CD14-positive monocyte (primary cell): Measurements from ENCODE around the gene CLCN5. TPM values are rescaled to one million over a fixed set of nuclear protein-coding genes. Genes with fewer than 3 reads are reported as not detected.

Experiments
- DNase-seq, 3 donors: peaks; one replicate each; pipeline ENCODE4 v3.0.0-alpha.2; 2011 to 2022
- H2AFZ ChIP-seq: 2 replicates; pipeline ENCODE4 v1.6.0; 2012; ENCODE audit warnings: mild to moderate bottlenecking, low read depth, low read length, inconsistent platforms; ENCODE audit not compliant: insufficient read depth, poor library complexity, severe bottlenecking
- H3K27ac ChIP-seq, 2 donors: 1 replicate in 1 of 2; 2 replicates in 1 of 2; pipeline ENCODE4 v1.5.1; 2012 to 2013; ENCODE audit warnings: low read length in 2 of 2, control low read depth in 1 of 2, inconsistent platforms in 1 of 2, low read depth in 1 of 2, mild to moderate bottlenecking in 1 of 2
- H3K27me3 ChIP-seq, 2 donors: one replicate each; pipeline versions ENCODE4 v1.6.0 to v1.6.1; 2011 to 2013; ENCODE audit warnings: low read length in 2 of 2; ENCODE audit not compliant: control insufficient read depth in 2 of 2, insufficient read depth in 2 of 2
- H3K36me3 ChIP-seq, 2 donors: replicated peaks in 1 of 2; 1 replicate in 1 of 2; 2 replicates in 1 of 2; pipeline versions ENCODE4 v1.5.1 to v1.6.1; 2012 to 2013; ENCODE audit warnings: low read length in 2 of 2, control low read depth in 1 of 2, inconsistent platforms in 1 of 2, mild to moderate bottlenecking in 1 of 2; ENCODE audit not compliant: insufficient read depth in 2 of 2, control insufficient read depth in 1 of 2
- H3K4me1 ChIP-seq, 2 donors: 1 replicate in 1 of 2; 2 replicates in 1 of 2; pipeline versions ENCODE4 v1.5.1 to v1.6.1; 2012 to 2013; ENCODE audit warnings: low read length in 2 of 2, control low read depth in 1 of 2, inconsistent platforms in 1 of 2, mild to moderate bottlenecking in 1 of 2, moderate library complexity in 1 of 2; ENCODE audit not compliant: insufficient read depth in 2 of 2, control insufficient read depth in 1 of 2
- H3K4me2 ChIP-seq: replicated peaks from 2 replicates; pipeline ENCODE3; 2012; ENCODE audit warnings: low read length, moderate library complexity, mild to moderate bottlenecking; ENCODE audit not compliant: poor library complexity, severe bottlenecking; ENCODE audit errors: extremely low read depth
- H3K4me3 ChIP-seq, 3 experiments: fragments of 200-600 bp in 1 of 3; sonication (generic) in 1 of 3; replicated peaks in 1 of 3; 1 replicate in 2 of 3; 2 replicates in 1 of 3; pipeline ENCODE4 v1.5.1; 2011 to 2013; ENCODE audit warnings: low read length in 3 of 3, mild to moderate bottlenecking in 3 of 3, control low read depth in 2 of 3, low read depth in 2 of 3, inconsistent platforms in 1 of 3, moderate library complexity in 1 of 3
- H3K79me2 ChIP-seq: 2 replicates; pipeline ENCODE4 v1.6.0; 2012; ENCODE audit warnings: mild to moderate bottlenecking, control low read depth, inconsistent platforms, low read length, moderate library complexity; ENCODE audit not compliant: insufficient read depth
- H3K9ac ChIP-seq: 2 replicates; pipeline ENCODE4 v1.6.0; 2017; ENCODE audit warnings: low read length, mild to moderate bottlenecking; ENCODE audit not compliant: insufficient read depth, poor library complexity, severe bottlenecking
- H3K9me3 ChIP-seq, 2 donors: replicated peaks in 1 of 2; 1 replicate in 1 of 2; 2 replicates in 1 of 2; pipeline versions ENCODE4 v1.5.1 to v1.6.1; 2012 to 2013; ENCODE audit warnings: low read length in 2 of 2, control low read depth in 1 of 2; ENCODE audit not compliant: control insufficient read depth in 1 of 2, insufficient read depth in 1 of 2
- H4K20me1 ChIP-seq: 2 replicates; pipeline ENCODE4 v1.6.0; 2012; ENCODE audit warnings: mild to moderate bottlenecking, low read length, control low read depth, moderate library complexity; ENCODE audit not compliant: insufficient read depth
- H3K27ac Mint-ChIP-seq, 7 donors: one replicate each; pipeline ENCODE4 v1.8.0; 2020; ENCODE audit warnings: mild to moderate bottlenecking in 7 of 7, mixed read lengths in 7 of 7, moderate library complexity in 6 of 7, inconsistent platforms in 2 of 7
- H3K27me3 Mint-ChIP-seq, 3 donors: one replicate each; pipeline ENCODE4 v1.8.0; 2021 to 2022; ENCODE audit warnings: low read depth in 3 of 3, mild to moderate bottlenecking in 3 of 3, mixed read lengths in 3 of 3, moderate library complexity in 3 of 3, inconsistent platforms in 1 of 3
- H3K36me3 Mint-ChIP-seq, 2 donors: one replicate each; pipeline ENCODE4 v1.8.0; 2020; ENCODE audit warnings: mixed read lengths in 2 of 2, inconsistent platforms in 1 of 2, mild to moderate bottlenecking in 1 of 2
- H3K4me1 Mint-ChIP-seq: one replicate; pipeline ENCODE4 v1.8.0; 2020; ENCODE audit warnings: mild to moderate bottlenecking, mixed read lengths
- H3K4me3 Mint-ChIP-seq, 2 donors: one replicate each; pipeline ENCODE4 v1.8.0; 2020; ENCODE audit warnings: mild to moderate bottlenecking in 2 of 2, mixed read lengths in 2 of 2, moderate library complexity in 1 of 2
- H3K9me3 Mint-ChIP-seq, 7 donors: one replicate each; pipeline ENCODE4 v1.8.0; 2020 to 2022; ENCODE audit warnings: mixed read lengths in 7 of 7, mild to moderate bottlenecking in 6 of 7, moderate library complexity in 6 of 7, inconsistent platforms in 2 of 7
- CTCF ChIP-seq: fragments of 200-600 bp; IDR thresholded peaks from one replicate; pipeline ENCODE4 v1.8.0; 2022; ENCODE audit warnings: antibody characterized with exemption, mild to moderate bottlenecking
- WGBS: methylation state at CpG from one replicate; pipeline ENCODE4 v1.1.5; 2013; ENCODE audit warnings: missing lambda C conversion rate; ENCODE audit not compliant: insufficient coverage; 5-methylcytosine and 5-hydroxymethylcytosine counted together
- intact Hi-C, 2 donors: fragments of 100-400 bp; cut with micrococcal nuclease; formaldehyde crosslinking; loops; one replicate each; pipeline versions ENCODE4 v1.15.0 to v1.15.1; 2023
- polyA plus RNA-seq, 3 donors: library from polyadenylated mRNA; depleted of rRNA in 1 of 3; unstranded in 2 of 3; stranded (reverse) in 1 of 3; fragments of 300-500 nt in 2 of 3; fragments of >200 nt in 1 of 3; fragmentation: Illumina TruSeq in 2 of 3; gene quantifications; 1 replicate in 2 of 3; 2 replicates in 1 of 3; pipeline ENCODE4 v1.2.3, GENCODE V29; 2012 to 2021

Gene CLCN5
- polyA plus RNA-seq, 3 donors, result 4.1 to 4.2 (median 4.1) TPM

GRCh38 chrX:50106051-50106675 lies 183.8 kb downstream of the CLCN5 start:
- Histone ChIP-seq H3K4me1 (peaks cover 0 to 3% of the 10 kb centered on the region in 2 donors), H3K27me3 (no peaks in the 10 kb centered on the region), H3K79me2 (no peaks in the 10 kb centered on the region)

GRCh38 chrX:50107470-50107869 lies 185.1 kb downstream of the CLCN5 start:
- intact Hi-C loops, result no loop called here

More at GRCh38 chrX:50106051-50106675, 183.8 kb downstream of the CLCN5 start:
- H3K27me3 Mint-ChIP-seq, result peaks cover 0 to 2% (median 1%) of the 10 kb centered on the region in 3 donors
- H3K4me3 Mint-ChIP-seq, result no peak overlapping the region
- peak overlapping the region in 1 of 7 donors; percentile 11 for H3K27ac Mint-ChIP-seq
- intact Hi-C loops, result no loop called here
- H3K4me3 ChIP-seq, result no peak overlapping the region
- H3K9ac ChIP-seq, result no peak overlapping the region
- H3K27ac ChIP-seq, result no peak overlapping the region
- no peaks in the 10 kb centered on the region for H3K9me3 ChIP-seq
- no peaks in the 10 kb centered on the region for H3K36me3 ChIP-seq
- H3K36me3 Mint-ChIP-seq, result no peaks in the 10 kb centered on the region
- no peak overlapping the region for H2AFZ ChIP-seq
- H4K20me1 ChIP-seq, result no peaks in the 10 kb centered on the region
- no peak overlapping the region for H3K4me2 ChIP-seq
- no peaks in the 10 kb centered on the region for H3K9me3 Mint-ChIP-seq
- DNase-seq, result no peak
- TF ChIP-seq CTCF, result no peak
- H3K4me1 Mint-ChIP-seq, result peaks cover 26% of the 10 kb centered on the region
- WGBS, result no CpG with 5 or more reads among the region's 6 CpGs

More at GRCh38 chrX:50107470-50107869, 185.1 kb downstream of the CLCN5 start:
- Histone ChIP-seq H3K4me3 (no peak overlapping the region), H3K4me1 (peaks cover 0 to 3% of the 10 kb centered on the region in 2 donors), H3K27ac (no peak overlapping the region), H3K79me2 (no peaks in the 10 kb centered on the region), H3K9me3 (no peaks in the 10 kb centered on the region), H3K36me3 (no peaks in the 10 kb centered on the region), H3K9ac (no peak overlapping the region), H3K4me2 (no peak overlapping the region), H4K20me1 (no peaks in the 10 kb centered on the region), H2AFZ (no peak overlapping the region), H3K27me3 (no peaks in the 10 kb centered on the region)
- peak overlapping the region in 1 of 2 donors; percentile 41 for H3K4me3 Mint-ChIP-seq
- peak overlapping the region in 2 of 7 donors; percentile 0 to 74 for H3K27ac Mint-ChIP-seq
- H3K36me3 Mint-ChIP-seq, result no peaks in the 10 kb centered on the region
- H3K4me1 Mint-ChIP-seq, result peaks cover 26% of the 10 kb centered on the region
- no peaks in the 10 kb centered on the region for H3K9me3 Mint-ChIP-seq
- H3K27me3 Mint-ChIP-seq, result peaks cover 0 to 4% (median 1%) of the 10 kb centered on the region in 3 donors
- DNase-seq, result peak in 1 of 3 donors; percentile 16
- WGBS, result no CpG with 5 or more reads among the region's 2 CpGs
- TF ChIP-seq CTCF, result no peak
